Bronchial epithelial cell (primary cell): ENCODE measurements around the gene FBXO40. TPM values are rescaled to one million over a fixed set of nuclear protein-coding genes. Genes with fewer than 3 reads are reported as not detected.
A peak's percentile ranks its signal among the peaks of the same experiment; 100 is the strongest.

Experiments
- DNase-seq: peaks from one replicate; pipeline ENCODE4 v3.0.0-alpha.2; 2010; ENCODE audit warnings: low read depth
- FAIRE-seq: peaks from 2 replicates; lab custom pipeline; 2011; peaks lifted over from hg19 to GRCh38; lab: Jason Lieb, UNC
- H3K27me3 ChIP-seq: 2 replicates; pipeline ENCODE4 v1.5.1; 2011; ENCODE audit warnings: low read length; ENCODE audit not compliant: control insufficient read depth, insufficient read depth
- H3K36me3 ChIP-seq: 2 replicates; pipeline ENCODE4 v1.5.1; 2011; ENCODE audit warnings: low read length; ENCODE audit not compliant: control insufficient read depth, insufficient read depth
- H3K4me3 ChIP-seq: 2 replicates; pipeline ENCODE4 v1.5.1; 2011; ENCODE audit warnings: mild to moderate bottlenecking, low read depth, low read length, control low read depth
- total RNA-seq: library from RNA; depleted of rRNA; stranded (reverse); fragments of >200 nt; gene quantifications from 2 replicates; pipeline ENCODE4 v1.2.1, GENCODE V29; 2014
- TF ChIP-seq, protein P1 (sequence below): IDR thresholded peaks from 2 replicates; pipeline ENCODE4 v1.5.1; 2011; ENCODE audit warnings: mild to moderate bottlenecking, moderate library complexity, low read length, control low read depth, inconsistent platforms; ENCODE audit not compliant: insufficient read depth, severe bottlenecking

FBXO40 gene
- total RNA-seq, 1 donor from 2014 or later = not detected

DNA sequence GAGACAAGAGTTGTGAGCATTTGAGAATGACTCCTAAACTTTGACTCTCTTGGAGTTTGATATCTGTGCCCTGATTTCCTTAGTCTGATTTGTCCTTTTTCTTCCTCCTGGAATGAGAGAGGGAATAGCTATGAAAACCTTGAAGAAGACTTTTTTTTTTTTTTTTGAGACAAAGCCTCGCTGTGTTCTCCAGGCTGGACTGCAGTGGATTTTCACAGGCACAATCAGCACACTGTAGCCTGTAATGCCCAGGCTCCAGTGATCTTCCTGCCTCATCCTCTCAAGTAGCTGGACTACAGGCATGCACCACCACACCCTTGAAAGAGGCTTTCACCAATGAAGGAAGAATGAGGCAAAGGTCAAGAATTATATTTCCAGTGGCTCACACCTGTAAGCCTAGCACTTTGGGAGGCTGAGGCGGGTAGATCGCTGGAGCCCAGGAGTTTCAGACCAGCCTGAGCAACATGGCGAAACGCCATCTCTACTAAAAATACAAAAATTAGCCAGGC is 35.7 kb upstream of the FBXO40 start:
- FAIRE-seq (peak; percentile 13), DNase-seq (no peak)
- Histone ChIP-seq H3K4me3 (no peak overlapping the region), H3K36me3 (no peaks in the 10 kb centered on the region), H3K27me3 (no peaks in the 10 kb centered on the region)
- TF ChIP-seq, protein P1, sequence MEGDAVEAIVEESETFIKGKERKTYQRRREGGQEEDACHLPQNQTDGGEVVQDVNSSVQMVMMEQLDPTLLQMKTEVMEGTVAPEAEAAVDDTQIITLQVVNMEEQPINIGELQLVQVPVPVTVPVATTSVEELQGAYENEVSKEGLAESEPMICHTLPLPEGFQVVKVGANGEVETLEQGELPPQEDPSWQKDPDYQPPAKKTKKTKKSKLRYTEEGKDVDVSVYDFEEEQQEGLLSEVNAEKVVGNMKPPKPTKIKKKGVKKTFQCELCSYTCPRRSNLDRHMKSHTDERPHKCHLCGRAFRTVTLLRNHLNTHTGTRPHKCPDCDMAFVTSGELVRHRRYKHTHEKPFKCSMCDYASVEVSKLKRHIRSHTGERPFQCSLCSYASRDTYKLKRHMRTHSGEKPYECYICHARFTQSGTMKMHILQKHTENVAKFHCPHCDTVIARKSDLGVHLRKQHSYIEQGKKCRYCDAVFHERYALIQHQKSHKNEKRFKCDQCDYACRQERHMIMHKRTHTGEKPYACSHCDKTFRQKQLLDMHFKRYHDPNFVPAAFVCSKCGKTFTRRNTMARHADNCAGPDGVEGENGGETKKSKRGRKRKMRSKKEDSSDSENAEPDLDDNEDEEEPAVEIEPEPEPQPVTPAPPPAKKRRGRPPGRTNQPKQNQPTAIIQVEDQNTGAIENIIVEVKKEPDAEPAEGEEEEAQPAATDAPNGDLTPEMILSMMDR = no peak

DNA sequence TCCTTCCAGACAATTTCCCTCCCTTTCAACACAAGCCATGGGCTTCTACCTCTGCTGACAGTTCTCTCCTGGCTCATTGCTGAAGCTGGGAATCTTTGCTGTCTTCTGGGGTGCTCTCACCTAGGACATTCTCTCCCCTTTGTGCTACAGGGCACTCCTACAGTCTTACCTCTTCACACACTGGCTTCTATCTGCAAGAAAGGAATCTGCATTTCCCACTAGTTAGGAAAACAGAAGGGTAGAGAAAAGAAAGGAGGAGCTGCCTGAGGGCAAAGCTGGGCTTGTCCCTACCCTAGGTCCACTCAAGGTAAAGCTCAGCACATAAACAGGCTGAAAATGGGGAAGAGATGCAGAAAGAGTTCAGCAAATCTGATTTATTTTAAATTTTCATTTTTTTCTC is 31.0 kb upstream of the FBXO40 start:
- Histone ChIP-seq H3K36me3 (no peaks in the 10 kb centered on the region), H3K4me3 (no peak overlapping the region), H3K27me3 (no peaks in the 10 kb centered on the region)
- TF ChIP-seq, protein P1 = no peak
- FAIRE-seq (no peak), DNase-seq (no peak)

DNA sequence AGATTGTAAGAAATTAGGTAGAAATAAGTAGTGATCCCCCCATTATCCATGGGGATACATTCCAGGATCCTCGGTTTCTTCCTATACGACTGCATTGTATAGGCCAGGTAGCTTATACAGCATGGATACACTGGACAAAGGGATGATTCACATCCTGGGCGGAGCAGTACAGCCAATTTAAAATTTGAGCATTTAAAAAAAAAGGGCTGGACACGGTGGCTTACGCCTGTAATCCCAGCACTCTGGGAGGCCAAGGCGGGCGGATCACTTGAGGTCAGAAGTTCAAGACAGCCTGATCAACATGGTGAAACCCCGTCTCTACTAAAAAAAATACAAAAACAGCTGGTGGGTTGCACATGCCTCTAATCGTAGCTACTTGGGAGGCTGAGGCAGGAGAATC is 26.4 kb upstream of the FBXO40 start:
- TF ChIP-seq, protein P1 = no peak

DNA sequence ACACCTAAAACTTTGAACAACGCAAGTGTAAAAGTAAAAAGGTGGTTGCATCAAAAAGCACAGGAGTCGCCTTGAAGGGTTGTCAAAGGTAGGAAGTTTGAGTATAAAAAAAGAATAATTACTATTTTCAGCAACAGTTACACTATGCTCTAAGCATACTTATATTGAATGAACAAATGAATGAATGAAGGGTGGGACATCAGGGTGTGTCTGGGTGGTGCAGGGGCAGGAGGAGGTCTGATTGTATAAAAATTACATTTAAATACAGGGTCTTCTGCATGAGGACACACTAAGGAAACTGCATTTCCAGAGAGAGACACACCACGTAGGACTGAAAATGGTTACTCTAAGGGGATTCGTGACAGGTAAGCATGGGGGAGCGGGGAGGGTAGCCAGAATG is 25.5 kb upstream of the FBXO40 start, which contains the start of gene ARGFX:
Gene ARGFX (plus strand): TSS at position 301 of the 400 bp plus-strand sequence. CDS start 2,765 bp downstream, outside the sequence.
- TF ChIP-seq, protein P1 = no peak
- no peak for FAIRE-seq
- H3K4me3 ChIP-seq = no peak within 1 kb of the TSS

More for the DNA sequence above, 26.4 kb upstream of the FBXO40 start:
- H3K4me3 ChIP-seq = no peak overlapping the region
- no peaks in the 10 kb centered on the region for H3K36me3 ChIP-seq
- no peaks in the 10 kb centered on the region for H3K27me3 ChIP-seq
- no peak for FAIRE-seq
- no peak for DNase-seq

DNA sequence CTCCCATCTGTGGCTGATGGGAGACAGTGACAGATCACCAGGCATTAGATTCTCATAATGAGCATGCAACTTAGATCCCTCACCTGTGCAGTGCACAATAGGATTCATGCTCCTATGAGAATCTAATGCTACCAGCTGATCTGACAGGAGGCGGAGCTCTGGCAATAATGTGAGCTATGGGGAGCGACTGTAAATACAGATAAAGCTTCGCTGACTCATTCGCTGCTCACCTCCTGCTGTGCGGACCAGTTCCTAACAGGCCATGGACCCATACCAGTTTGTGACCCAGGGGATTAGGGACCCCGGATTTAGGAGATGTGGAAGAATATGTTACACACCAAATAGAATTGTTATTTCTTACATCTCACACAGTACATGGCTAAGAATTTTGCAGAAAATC is 18.7 kb upstream of the FBXO40 start:
- no peaks in the 10 kb centered on the region for H3K27me3 ChIP-seq
- TF ChIP-seq, protein P1 = no peak
- no peak for FAIRE-seq
- H3K36me3 ChIP-seq = no peaks in the 10 kb centered on the region
- no peak overlapping the region for H3K4me3 ChIP-seq
- peak; percentile 84 for DNase-seq

More for the DNA sequence above, 25.5 kb upstream of the FBXO40 start, which contains the start of gene ARGFX:
- Histone ChIP-seq H3K36me3 (no peaks in the 10 kb centered on the region), H3K27me3 (no peaks in the 10 kb centered on the region)
- no peak for DNase-seq

DNA sequence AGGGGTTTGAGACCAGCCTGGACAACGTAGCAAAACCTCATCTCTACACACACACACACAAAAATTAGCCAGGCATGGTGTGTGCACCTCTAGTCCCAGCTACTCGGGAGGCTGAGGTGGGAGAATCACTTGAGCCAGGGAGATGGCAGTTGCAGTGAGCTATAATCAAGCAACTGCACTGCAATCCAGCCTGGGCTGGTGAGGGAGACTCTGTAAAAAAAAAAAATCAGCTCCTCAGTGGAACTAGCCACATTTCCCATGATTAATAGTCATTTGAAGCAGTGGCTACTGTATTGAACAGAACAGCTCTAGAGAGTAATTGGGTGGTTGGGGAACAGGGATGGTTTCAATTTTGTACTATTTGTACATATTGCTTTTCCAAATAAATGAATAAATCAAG is 11.5 kb upstream of the FBXO40 start:
- H3K4me3 ChIP-seq = no peak overlapping the region
- no peaks in the 10 kb centered on the region for H3K27me3 ChIP-seq
- no peak for FAIRE-seq
- no peak for DNase-seq
- no peaks in the 10 kb centered on the region for H3K36me3 ChIP-seq
- TF ChIP-seq, protein P1 = no peak
